ENCODE measurements around the gene GNA14.
"Not testable (repeated sequence)": the region's sequence is repeated elsewhere in the genome, so short reads cannot be mapped to it uniquely, and the experiment has no call there.

Gene GNA14

DNA sequence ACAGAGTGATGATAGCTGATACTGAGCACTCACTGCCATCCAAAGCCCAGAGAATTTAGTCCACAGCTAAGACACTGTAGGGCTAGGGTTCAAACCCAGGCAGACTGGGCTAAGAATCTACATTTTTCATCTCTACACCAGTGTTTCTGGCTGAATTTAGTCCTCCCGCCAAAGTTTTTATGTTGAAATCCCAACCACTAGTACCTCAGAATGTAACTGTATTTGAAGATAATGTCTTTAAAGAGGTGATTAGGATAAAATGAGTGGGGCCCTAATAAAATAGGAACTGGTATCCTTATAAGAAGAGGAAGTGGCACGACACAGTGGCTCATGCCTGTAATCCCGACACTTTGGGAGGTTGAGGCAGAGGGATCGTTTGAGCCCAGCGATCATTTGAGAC lies 4.3 kb downstream of the GNA14 start:
- no peak for DNase-seq (ENCODE audit: low read depth)

DNA sequence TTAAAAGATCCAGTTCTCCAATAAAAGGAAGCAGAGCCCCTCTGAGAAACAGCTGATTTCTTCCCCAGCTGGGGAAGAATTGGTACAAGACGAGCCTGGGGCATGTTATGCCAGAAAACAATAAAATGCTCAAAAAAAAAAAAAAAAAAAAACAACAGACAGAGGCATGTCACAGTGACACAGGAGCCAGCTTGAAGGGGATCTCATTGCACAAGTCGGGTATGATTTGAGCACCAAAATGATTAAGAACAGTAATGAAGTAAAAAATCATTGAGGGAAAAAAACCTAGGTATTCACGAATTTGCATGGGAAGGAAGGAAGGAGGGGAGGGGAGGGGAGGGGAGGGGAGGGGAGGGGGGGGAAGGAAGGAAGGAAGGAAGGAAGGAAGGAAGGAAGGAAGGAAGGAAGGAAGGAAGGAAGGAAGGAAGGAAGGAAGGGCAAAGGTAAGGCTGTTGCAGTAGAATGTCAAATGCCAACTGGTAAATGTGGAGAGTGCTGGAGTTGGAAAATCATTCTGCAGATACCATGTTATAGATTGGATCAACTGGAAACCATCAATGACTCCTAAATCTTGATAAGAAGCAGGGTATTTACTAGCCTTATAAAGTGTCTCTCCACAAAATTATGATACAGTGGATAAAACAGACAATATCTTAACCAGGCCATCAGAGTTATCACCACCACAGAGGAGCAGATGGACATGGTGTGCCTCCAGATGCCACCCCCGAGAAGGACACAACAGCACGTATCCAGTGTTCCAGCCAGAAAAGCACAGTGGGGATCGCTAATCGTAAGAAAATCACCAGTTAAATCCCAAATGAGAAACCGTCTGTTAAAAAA lies 7.2 kb downstream of the GNA14 start:
- DNase-seq (ENCODE audit: low read depth) = no peak

- no peak for DNase-seq (ENCODE audit: low read depth)
Measured at GRCh38 chr9:77632652-77633051, 15.5 kb downstream of the GNA14 start.

DNA sequence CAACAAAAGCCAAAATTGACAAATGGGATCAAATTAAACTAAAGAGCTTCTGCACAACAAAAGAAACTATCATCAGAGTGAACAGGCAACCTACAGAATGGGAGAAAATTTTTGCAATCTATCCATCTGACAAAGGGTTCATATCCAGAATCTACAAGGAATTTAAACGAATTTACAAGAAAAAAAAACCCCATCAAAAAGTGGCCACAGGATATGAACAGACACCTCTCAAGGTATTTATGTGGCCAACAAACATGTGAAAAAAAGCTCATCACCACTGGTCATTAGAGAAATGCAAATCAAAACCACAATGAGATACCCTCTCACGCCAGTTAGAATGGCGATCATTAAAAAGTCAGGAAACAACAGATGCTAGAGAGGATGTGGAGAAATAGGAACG lies 19.3 kb downstream of the GNA14 start:
- DNase-seq (ENCODE audit: low read depth) = not testable (repeated sequence)

DNA sequence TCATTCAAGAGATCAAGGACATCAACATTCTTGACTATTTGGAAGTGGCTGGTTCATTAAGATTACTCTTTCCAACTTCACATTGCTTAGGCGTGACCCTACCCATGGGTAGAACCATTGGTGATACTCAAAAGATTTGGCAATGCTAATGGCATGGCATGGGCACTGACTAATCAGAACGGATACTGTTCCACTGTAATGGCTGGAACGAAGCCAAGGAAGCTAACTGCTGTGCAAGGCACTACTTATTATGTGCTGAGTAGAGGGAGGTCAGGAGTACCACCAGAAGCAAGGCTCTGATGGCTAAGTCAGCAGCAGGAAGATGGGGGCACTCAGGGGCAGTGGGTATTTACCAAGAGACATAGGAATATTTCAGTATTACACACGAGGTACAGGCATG lies 31.9 kb downstream of the GNA14 start:
- no peak for DNase-seq (ENCODE audit: low read depth)

DNA sequence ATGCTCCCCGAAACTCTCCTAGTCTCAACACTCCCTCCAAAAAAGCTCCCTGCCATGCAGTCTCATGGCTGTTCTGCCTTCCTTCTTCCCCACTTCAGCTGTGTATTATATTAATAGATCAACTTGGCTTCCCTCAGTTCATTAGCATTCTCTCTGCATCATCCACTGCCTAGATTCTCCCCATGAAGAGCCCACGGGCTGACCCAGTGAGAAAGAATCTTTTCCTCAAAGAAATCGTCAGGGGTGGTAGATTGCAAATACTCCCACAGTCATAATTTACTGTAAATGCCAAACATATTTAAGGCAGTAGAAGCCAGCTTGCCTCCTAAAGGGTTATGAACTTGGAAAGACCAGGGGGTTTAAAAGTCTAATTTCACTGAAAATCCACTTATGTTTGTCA lies 33.5 kb downstream of the GNA14 start:
- DNase-seq (ENCODE audit: low read depth) = no peak

- no peak for DNase-seq (ENCODE audit: low read depth)
Measured at GRCh38 chr9:77606526-77606925, 41.6 kb downstream of the GNA14 start.

DNA sequence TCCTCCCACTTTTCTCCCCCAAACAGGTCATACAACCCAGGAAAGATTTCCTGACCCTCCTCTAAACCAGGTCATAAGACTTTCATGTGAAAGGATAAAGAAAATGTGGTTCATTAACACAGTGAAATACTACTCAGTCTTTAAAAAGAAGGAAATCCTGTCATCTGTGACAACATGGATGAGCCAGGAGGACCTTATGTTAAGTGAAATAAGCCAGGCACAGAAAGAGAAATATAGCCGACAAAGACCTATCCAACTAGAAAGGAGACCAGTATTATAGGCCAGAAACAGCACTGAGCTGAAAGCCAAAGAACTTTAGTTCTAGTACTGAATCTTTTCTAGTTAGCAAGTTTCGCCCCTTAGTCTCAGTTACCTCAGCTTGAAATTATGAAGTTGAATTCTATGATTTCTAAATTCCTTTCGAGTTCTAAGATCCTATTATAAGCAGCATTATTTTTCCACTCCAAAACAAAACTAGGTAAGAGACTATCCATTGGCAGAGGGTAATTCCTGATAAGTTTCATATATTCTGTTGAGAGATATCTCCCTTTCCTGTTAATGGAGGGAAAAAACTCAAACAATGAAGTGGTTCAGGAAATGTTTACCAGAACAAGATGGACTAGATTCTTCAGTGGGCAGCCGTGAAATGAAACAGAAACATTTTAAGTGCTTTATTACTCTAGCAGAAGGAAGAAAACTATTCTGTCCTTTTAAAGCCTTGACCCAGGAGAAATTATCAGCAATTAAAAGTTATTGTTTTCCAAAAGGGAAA lies 42.5 kb downstream of the GNA14 start:
- no peak for DNase-seq (ENCODE audit: low read depth)

DNA sequence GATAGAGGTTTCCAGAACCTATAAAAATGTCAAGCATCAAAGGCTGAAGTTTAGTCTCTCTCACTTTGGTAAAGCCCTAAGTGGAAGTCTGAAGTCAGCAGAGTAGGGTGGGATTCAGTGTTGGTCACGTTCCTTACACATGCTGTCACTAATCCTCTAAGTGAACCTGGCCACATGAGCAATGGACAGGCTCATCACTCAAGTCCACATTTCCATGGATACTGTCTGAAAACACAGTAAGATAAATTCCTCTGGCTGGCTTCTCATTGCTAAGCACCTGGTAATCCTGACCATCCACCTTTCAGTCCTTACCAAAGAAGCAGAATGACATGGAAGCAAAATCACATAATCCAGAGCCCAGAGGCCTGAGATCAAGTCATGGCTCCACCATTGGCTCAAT lies 43.8 kb downstream of the GNA14 start:
- DNase-seq (ENCODE audit: low read depth) = no peak

DNA sequence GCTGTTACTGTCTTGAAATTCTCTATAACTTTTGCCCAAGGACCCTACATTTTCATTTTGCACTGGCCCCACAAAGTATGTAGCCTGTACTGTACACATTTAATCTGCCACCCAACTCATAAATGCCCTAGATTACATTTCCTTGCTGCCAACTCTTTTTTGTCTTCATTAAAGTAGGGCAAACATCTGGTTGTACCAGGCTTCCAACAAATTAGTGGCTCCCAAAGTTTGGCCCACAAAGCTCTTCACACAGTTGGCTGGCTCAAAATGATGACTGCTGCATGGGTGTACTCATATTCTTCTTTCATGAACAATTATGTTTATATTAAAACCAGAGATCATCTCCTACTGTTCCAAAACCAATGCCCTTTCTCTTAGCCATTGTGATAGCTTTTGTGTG lies 45.3 kb downstream of the GNA14 start:
- DNase-seq (ENCODE audit: low read depth) = no peak

GRCh38 chr9:77601476-77602099 lies 46.5 kb downstream of the GNA14 start:
- DNase-seq (ENCODE audit: low read depth) = no peak

GRCh38 chr9:77600810-77601209 lies 47.3 kb downstream of the GNA14 start:
- no peak for DNase-seq (ENCODE audit: low read depth)

- no peak for DNase-seq (ENCODE audit: low read depth)
Measured at GRCh38 chr9:77599492-77599891, 48.6 kb downstream of the GNA14 start.

GRCh38 chr9:77598991-77599390 lies 49.1 kb downstream of the GNA14 start:
- DNase-seq (ENCODE audit: low read depth) = no peak

- DNase-seq (ENCODE audit: low read depth) = no peak
Measured at GRCh38 chr9:77598524-77598923, 49.6 kb downstream of the GNA14 start.

- no peak for DNase-seq (ENCODE audit: low read depth)
Measured at GRCh38 chr9:77597057-77597456, 51.1 kb downstream of the GNA14 start.

GRCh38 chr9:77595426-77596095 lies 52.6 kb downstream of the GNA14 start:
- DNase-seq (ENCODE audit: low read depth) = no peak

DNA sequence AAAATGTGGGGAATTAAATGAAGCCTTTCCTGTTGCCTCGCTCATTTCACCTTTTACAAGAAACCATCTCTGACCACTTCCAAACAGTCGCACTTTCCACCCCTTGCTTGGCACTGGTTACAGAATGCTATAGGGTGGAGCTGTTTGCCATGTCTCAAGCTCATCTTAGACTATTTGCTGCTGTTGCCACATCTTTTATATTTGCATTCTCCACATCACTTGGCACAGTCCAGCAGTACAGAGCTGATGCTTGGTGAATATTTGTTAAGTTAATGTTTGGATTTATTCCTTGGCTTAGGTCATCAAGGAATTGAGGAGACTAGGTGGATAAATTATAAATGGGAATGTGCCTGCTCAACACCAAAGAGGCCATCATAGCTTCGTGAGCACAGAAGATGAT lies 53.2 kb downstream of the GNA14 start:
- DNase-seq (ENCODE audit: low read depth) = no peak

DNA sequence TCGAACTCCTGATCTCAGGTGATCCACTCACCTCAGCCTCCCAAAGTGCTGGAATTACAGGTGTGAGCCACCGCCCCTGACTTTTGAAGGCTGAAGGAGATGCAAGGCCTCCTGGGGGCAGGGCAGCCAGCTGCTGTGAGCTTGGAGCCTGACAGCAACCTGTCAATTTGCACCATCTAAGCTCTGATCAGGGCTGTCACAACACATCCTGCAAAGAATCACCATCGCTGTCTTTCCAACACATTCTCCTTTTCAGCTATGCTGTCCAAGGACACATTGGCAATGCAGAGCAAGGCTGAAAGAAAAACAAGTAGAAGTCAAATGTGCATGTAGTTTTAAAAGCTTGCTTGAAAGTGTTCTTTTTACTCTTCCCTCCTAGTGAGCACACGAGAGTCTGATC lies 54.6 kb downstream of the GNA14 start:
- DNase-seq (ENCODE audit: low read depth) = no peak

- no peak for DNase-seq (ENCODE audit: low read depth)
Measured at GRCh38 chr9:77592476-77592875, 55.6 kb downstream of the GNA14 start.

DNA sequence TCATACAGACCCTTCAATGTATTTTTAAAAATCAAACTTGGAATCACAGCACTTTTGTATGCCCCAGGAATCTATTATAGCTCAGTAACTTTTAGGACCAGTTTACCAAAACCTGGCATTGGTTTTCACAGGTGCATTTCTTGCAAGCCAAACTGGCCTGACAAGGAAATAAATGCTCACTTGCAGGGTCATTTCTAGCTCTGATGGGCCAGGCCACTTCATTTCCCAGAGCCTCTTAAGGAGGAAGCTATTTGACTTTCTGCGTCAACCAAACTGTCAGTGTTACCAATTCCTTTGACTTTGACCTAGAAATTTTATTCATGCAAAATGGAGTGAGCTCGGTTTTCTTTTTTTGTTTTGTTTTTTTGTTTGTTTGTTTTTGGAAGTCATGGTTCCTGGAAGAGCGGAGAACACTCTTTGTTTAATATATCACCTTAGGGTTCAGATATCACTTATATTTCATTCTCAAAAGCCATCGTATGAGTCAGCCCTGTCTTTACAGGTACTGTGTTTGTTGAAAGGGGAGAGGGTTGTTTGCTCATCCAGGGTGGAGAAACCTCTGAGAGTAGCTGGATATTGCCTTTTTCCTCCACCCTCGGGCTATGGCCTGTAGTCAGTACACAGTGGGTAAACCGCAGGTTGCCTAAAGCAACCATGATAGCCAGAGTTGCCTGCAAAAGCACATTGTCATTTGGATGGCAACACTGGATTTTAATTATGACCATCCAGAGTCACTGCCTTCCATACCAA lies 58.9 kb downstream of the GNA14 start:
- no peak for DNase-seq (ENCODE audit: low read depth)
